Limb (tissue), 2 donors: ENCODE data around the gene FBN1.

Experiments
- DNase-seq, 2 donors: peaks; one replicate each; pipeline ENCODE4 v3.0.0-alpha.2; 2016; ENCODE audit errors: extremely low spot score in 2 of 2

FBN1 gene

DNA sequence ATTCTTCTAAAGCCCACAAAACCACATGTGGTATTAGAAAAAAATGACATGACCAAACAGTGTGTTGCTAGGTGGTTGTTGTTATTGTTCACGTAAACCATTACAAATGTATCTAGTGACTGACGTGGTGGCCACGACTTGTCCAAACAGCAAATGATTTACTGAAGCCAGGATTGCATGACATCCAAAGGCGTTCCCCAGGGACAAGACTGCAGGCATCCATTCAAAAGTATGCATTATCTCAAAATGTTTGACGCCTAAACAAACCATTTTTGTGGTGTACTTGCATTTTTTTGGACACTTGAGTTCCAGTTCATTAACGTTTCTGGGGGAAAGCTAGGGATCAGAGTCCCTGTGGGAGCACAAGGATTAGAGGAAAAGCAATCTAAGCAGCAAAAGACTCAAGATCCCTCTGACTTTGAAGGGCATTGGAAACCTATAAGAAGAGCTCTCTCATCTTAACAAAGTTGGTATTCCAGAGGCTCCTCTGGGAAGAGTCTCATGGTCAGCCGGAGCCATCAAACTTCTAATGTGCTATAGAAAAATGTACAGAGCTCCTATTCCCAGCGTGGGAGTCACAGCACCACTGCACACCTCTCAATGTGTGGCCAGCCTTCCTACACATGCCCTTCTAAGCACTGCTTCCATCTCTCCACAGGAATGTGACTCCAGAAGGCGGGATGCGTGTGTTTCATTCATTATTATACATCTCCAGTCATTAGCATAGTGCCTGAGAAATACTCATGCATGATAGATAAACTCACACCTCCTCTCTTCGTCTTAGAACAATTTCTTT is 62.9 kb downstream of the FBN1 start:
- no peak for DNase-seq

- DNase-seq: no peak
These were observed 64.3 kb downstream of the FBN1 start for GRCh38 chr15:48581219-48581618.

- DNase-seq: no peak
These were observed 64.8 kb downstream of the FBN1 start for GRCh38 chr15:48580736-48581135.

- no peak for DNase-seq
These were observed 65.4 kb downstream of the FBN1 start for GRCh38 chr15:48579945-48580671.

DNA sequence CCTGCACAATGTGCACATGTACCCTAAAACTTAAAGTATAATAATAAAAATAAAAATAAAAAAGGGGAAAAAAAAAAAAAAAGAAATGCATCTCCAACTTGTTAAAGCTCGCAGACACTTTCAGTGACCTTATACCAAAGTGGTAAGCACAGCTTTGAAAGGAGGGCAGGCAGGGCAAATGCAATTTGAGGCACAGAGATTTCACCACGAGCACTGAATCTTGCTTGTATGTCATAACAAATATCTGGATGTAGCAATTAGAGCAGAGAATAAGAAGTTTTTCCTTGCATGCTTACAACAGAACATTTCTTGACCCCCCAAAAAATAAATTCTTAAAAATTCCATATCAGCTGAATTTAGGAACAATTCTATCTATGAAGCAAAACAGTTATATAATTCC is 66.5 kb downstream of the FBN1 start:
- no peak for DNase-seq

GRCh38 chr15:48577469-48577868 is 68.0 kb downstream of the FBN1 start:
- no peak for DNase-seq

DNA sequence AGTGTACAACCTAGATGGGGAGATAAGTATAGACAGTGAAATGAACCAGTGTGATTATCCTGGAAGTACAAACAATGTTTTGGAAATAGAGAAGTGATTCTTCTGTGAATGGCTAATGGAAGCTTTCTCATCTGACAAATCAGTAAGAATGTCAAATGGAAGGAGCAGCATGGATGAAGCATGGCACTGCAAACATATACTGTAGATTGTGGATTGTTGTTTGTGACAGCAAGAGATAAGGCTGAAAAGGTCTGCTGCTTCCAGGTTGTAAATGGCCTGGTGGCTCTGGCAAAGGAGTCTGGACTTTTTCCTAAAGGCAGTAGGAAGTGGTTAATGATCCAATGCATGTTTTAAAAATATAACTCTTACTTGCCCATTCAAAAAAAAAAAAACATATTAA is 71.3 kb downstream of the FBN1 start:
- no peak for DNase-seq

DNA sequence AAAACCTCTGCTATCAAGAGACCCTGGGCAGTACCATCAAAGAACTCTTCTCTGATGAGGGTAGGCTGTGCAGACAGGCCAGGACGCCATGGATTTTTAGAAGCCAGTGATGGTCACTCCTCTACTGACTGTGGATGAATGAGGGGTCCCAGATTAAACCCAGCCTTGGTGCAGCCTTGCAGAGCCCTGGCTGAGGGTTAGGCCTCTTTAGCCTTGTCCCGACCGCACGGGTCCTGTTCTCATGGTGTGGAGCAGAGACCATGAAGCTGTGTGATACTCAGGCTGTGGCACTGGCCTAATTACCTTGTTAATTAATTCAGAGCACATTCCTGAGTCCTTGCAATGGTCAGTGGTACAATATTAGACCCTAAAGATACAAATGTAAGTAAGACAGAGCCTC is 71.7 kb downstream of the FBN1 start:
- no peak for DNase-seq

DNA sequence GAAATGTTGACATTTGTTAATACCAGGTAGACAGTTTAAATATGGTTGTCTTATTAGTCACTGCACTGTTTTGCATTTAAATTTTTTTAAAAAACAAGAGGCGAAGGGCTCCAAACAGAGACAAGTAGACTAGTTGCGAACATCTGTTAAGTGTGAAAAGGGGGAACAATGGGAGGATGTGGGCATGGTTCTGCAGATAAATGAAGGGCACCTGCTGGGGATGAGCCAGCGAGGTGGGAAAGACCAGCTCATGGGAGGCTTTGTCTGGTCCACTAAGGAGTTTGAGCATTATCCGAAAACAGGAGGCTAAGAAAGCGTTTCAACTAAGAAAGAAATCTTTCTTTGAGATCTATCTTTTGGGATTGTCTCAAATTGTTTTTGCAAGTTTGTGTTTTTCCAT is 72.7 kb downstream of the FBN1 start:
- DNase-seq: no peak

GRCh38 chr15:48571510-48571909 is 74.0 kb downstream of the FBN1 start:
- DNase-seq: no peak

GRCh38 chr15:48570822-48571221 is 74.7 kb downstream of the FBN1 start:
- DNase-seq: no peak

DNA sequence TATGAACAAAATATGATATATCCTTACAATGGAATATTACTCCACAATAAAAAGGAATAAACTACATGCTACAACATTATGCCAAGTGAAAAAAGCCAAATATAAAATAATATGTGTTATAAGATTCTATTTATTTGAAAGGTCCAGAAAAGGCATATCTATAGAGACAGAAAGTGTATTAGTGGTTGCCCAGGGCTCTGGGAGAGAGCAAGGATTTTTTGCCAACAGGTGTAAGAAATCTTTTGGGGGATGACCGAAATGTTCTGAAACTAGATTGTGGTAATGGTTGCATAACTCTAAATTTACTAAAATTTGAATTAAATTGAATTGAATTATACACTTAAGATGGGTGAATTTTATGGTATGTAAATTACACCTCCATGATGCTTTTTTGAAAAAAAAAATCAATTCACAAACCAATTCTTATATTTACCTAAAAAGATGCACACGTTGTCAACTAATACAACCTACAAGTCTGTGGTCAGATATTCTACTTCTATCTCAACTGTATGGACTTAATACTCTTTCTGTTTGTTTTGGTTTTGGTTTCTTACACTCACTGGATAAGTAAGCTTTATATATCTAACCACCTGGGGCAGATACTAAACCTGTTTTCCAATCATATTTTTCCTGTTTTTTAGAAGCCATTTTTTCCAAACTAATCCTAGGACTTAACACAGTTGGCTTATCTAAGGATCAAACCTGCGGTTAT is 75.8 kb downstream of the FBN1 start:
- no peak for DNase-seq

- no peak for DNase-seq
These were observed 78.8 kb downstream of the FBN1 start for GRCh38 chr15:48566668-48567067.

- DNase-seq: no peak
These were observed 79.7 kb downstream of the FBN1 start for GRCh38 chr15:48565560-48566482.

DNA sequence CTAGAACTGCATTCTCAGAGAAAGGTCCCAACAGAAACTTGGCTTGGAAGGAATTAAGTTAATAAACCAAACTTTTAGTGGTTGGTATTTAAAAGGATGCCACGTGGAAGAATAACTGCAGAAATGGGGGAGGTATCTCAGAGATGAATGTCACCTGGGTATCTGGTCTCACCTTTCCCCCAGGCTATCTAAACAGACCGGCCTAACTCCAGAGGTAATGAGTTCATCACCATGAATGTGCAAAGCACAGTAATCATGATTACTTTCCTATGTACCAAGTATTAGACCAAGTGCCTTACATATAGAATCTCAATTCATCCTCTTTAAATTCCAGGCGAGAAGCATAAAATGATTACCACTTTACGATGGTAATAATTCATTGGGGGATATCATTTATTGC is 80.8 kb downstream of the FBN1 start:
- DNase-seq: no peak

DNA sequence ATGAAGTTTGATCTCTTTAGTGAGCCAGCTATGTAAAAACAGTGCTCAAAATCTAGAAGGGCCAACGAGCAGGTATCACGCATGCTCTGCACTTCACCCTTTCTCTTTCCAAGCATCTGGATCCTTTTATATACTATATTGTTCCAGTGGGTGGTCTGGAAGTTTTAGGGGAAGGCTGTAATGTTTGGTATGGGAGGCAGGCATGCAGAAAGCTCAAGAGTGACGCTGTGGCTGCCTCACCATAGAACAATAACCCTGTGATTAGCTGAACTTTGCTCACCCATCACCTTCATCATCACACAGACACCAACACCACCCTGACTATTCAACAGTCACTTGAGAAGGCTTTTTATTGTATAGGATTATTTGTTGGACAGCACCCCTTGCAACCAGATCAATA is 81.6 kb downstream of the FBN1 start:
- no peak for DNase-seq

DNA sequence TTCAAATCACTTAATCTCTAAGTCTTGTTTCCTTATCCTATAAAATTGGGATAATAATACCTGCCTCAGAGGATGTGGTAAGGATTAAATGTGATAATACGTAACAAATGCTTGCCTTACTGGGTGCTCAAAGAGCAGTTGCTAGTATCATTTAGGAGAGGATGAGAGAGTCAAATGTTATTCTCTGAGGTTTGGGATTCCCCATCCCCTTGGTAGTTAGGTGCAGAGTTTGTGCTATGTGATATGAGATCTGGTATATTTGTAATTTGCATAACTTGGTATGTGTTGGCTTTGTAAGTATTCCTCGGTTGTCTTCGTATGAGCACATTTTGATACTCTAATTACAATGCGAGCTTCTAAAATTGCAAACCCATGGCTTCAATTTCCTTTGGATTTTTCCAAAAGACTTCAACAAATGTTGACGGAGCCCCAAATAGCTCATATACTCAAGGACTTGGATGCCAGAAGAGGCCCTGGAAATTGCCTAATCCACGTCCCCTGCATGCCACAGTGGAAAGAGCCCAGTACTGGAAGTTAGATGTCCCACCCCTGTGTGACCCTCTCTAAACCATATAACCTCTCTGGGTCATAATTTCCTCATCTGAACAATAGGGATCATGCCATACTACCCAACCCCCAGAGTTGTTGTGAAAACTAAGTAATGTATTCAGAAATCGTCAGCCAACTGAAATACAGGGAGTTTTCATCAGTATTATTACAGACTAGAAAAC is 85.0 kb downstream of the FBN1 start:
- DNase-seq: no peak

- DNase-seq: peak in 1 of 2 donors; percentile 55
These were observed 86.2 kb downstream of the FBN1 start for GRCh38 chr15:48559285-48559684.

- no peak for DNase-seq
These were observed 87.3 kb downstream of the FBN1 start for GRCh38 chr15:48558226-48558625.

GRCh38 chr15:48557335-48557734 is 88.2 kb downstream of the FBN1 start:
- no peak for DNase-seq
